Measurements from ENCODE around the gene TGM1. TPM values are rescaled to one million over a fixed set of nuclear protein-coding genes. Genes with fewer than 3 reads are reported as not detected.

Gene TGM1
- total RNA-seq, 1 donor from 2014 or later: 7.0 TPM

GRCh38 chr14:24237463-24237955, 25.5 kb downstream of the TGM1 start:
- Mint-ChIP-seq H3K36me3 (ENCODE audit: insufficient read depth) (peaks cover 24% of the 10 kb centered on the region), H3K27me3 (no peaks in the 10 kb centered on the region), H3K27ac (no peak overlapping the region)

GRCh38 chr14:24236689-24237462, 26.1 kb downstream of the TGM1 start:
- H3K4me1 Mint-ChIP-seq (ENCODE audit: low read depth): peaks cover 12% of the 10 kb centered on the region
- no peak overlapping the region for H3K4me3 Mint-ChIP-seq (ENCODE audit: low read depth)
- DNase-seq (ENCODE audit: low spot score, unreplicated experiment): no peak
- H3K36me3 Mint-ChIP-seq (ENCODE audit: insufficient read depth): peaks cover 24% of the 10 kb centered on the region
- H3K9me3 Mint-ChIP-seq (ENCODE audit: low read depth): no peaks in the 10 kb centered on the region
- H3K27ac Mint-ChIP-seq: no peak overlapping the region
- no peak for TF ChIP-seq CTCF (IDR thresholded peaks at IDR 0.05; ENCODE audit: unreplicated experiment)
- no peaks in the 10 kb centered on the region for H3K27me3 Mint-ChIP-seq

More at GRCh38 chr14:24237463-24237955, 25.5 kb downstream of the TGM1 start:
- TF ChIP-seq CTCF (IDR thresholded peaks at IDR 0.05; ENCODE audit: unreplicated experiment): no peak
- Mint-ChIP-seq H3K9me3 (ENCODE audit: low read depth) (no peaks in the 10 kb centered on the region), H3K4me3 (ENCODE audit: low read depth) (no peak overlapping the region), H3K4me1 (ENCODE audit: low read depth) (peaks cover 12% of the 10 kb centered on the region)
- DNase-seq (ENCODE audit: low spot score, unreplicated experiment): no peak

GRCh38 chr14:24235804-24236688, 26.9 kb downstream of the TGM1 start:
- no peaks in the 10 kb centered on the region for H3K27me3 Mint-ChIP-seq
- no peaks in the 10 kb centered on the region for H3K9me3 Mint-ChIP-seq (ENCODE audit: low read depth)
- no peak for TF ChIP-seq CTCF (IDR thresholded peaks at IDR 0.05; ENCODE audit: unreplicated experiment)
- DNase-seq (ENCODE audit: low spot score, unreplicated experiment): no peak
- peaks cover 24% of the 10 kb centered on the region for H3K36me3 Mint-ChIP-seq (ENCODE audit: insufficient read depth)
- H3K27ac Mint-ChIP-seq: peak overlapping the region; percentile 9
- H3K4me3 Mint-ChIP-seq (ENCODE audit: low read depth): no peak overlapping the region
- H3K4me1 Mint-ChIP-seq (ENCODE audit: low read depth): peaks cover 17% of the 10 kb centered on the region

- Mint-ChIP-seq H3K27me3 (no peaks in the 10 kb centered on the region), H3K27ac (no peak overlapping the region)
Measured at GRCh38 chr14:24234095-24235005, 28.6 kb downstream of the TGM1 start.

More at GRCh38 chr14:24234095-24235005, 28.6 kb downstream of the TGM1 start:
- Mint-ChIP-seq H3K9me3 (ENCODE audit: low read depth) (no peaks in the 10 kb centered on the region), H3K4me3 (ENCODE audit: low read depth) (peak overlapping the region; percentile 98), H3K36me3 (ENCODE audit: insufficient read depth) (peaks cover 21% of the 10 kb centered on the region), H3K4me1 (ENCODE audit: low read depth) (peaks cover 17% of the 10 kb centered on the region)
- no peak for DNase-seq (ENCODE audit: low spot score, unreplicated experiment)
- TF ChIP-seq CTCF (IDR thresholded peaks at IDR 0.05; ENCODE audit: unreplicated experiment): no peak

All from progenitor cell of endocrine pancreas (in vitro differentiated cells).